GM12878 (cell line): Measurements from ENCODE around the gene GNA15.

Experiments
- BRCA1 ChIP-seq: IDR thresholded peaks from 2 replicates; pipeline ENCODE4 v1.6.1; 2011; ENCODE audit warnings: low read depth, low read length, improper control_type of control experiment
- CHD2 ChIP-seq: IDR thresholded peaks from 2 replicates; pipeline ENCODE4 v1.6.1; 2011; ENCODE audit warnings: low read depth, low read length, improper control_type of control experiment, borderline replicate concordance
- CTCF ChIP-seq, 3 experiments: IDR thresholded peaks in 2 of 3; conservative IDR thresholded peaks in 1 of 3; 2 replicates each; pipeline ENCODE4 v1.5.1; 2011; ENCODE audit warnings: low read depth in 3 of 3, low read length in 3 of 3, mild to moderate bottlenecking in 3 of 3, control low read depth in 2 of 3, moderate library complexity in 2 of 3, inconsistent platforms in 1 of 3, mixed read lengths in 1 of 3; ENCODE audit not compliant: control insufficient read depth in 2 of 3, insufficient read depth in 1 of 3; ENCODE audit errors: extremely low read depth in 1 of 3
- EED ChIP-seq: sonication (generic); IDR thresholded peaks from 2 replicates; pipeline ENCODE4 v1.6.1; 2016; ENCODE audit warnings: antibody characterized with exemption, low read depth
- IKZF2 ChIP-seq, 2 experiments: fragments of 450-650 bp; IDR thresholded peaks; 2 replicates each; pipeline ENCODE4 v1.6.1; 2017; ENCODE audit warnings: mild to moderate bottlenecking in 2 of 2, moderate library complexity in 2 of 2
- JUND ChIP-seq: IDR thresholded peaks from 2 replicates; pipeline ENCODE4 v1.6.1; 2012; ENCODE audit warnings: low read depth, mild to moderate bottlenecking, low read length, improper control_type of control experiment, moderate library complexity
- POLR2A ChIP-seq: IDR thresholded peaks from 2 replicates; pipeline ENCODE4 v1.6.1; 2011; ENCODE audit warnings: low read depth, mild to moderate bottlenecking, low read length
- REST ChIP-seq: IDR thresholded peaks from 2 replicates; pipeline ENCODE4 v1.6.1; 2012; ENCODE audit warnings: mild to moderate bottlenecking, low read depth, low read length
- TAF1 ChIP-seq: IDR thresholded peaks from 2 replicates; pipeline ENCODE4 v1.6.1; 2011; ENCODE audit warnings: mild to moderate bottlenecking, low read depth, low read length, borderline replicate concordance

DNA sequence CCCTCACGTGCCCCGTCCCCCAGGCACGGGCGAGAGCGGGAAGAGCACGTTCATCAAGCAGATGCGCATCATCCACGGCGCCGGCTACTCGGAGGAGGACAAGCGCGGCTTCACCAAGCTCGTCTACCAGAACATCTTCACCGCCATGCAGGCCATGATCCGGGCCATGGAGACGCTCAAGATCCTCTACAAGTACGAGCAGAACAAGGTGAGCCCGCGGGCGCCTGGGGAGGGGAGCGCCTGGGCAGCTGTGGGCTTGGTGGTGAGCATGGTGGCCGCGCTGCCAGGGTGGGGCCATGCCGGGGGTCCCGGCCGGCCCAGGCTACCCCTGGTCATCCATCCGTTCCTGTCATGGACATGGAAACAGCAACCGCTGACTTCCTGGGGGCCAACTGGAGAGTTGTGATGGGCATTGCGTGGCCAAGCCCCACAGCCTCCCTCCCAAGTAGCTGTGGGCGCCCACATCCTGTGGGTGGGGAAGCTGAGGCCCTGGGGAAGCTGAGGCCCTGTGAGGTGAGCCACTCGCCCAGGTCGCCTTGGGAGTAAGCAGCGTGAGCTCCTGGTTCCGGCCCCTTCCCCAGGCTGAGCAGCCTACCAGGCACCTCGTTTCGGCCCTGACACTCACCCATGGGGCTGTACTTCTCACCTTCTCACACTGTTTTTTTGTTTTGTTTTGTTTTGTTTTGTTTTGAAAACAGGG, 25.6 kb upstream of the GNA15 start:
- TF ChIP-seq POLR2A (no peak), JUND (no peak), TAF1 (no peak), CTCF (IDR thresholded peaks at IDR 0.05 in 2 of 3, conservative IDR thresholded peaks at IDR 0.05 in 1 of 3; ENCODE audit: control insufficient read depth in 2 of 3, extremely low read depth in 1 of 3, insufficient read depth in 1 of 3, low read depth in 3 of 3, low read length in 3 of 3) (no peak), IKZF2 (IDR thresholded peaks at IDR 0.05) (no peak), EED (no peak), REST (no peak), BRCA1 (no peak), CHD2 (no peak)
